Heart left ventricle (tissue), 16 donors: ENCODE measurements around the gene GRAMD4. TPM values are rescaled to one million over a fixed set of nuclear protein-coding genes. Genes with fewer than 3 reads are reported as not detected.

Experiments used
- ATAC-seq, 4 donors: fragments of 200-7000 bp; cut with Tn5 transposase; one replicate each; pipeline ENCODE4 v1.9.1; 2020 to 2022; ENCODE audit warnings: moderate library complexity in 4 of 4, mild to moderate bottlenecking in 3 of 4, moderate number of reproducible peaks in 1 of 4
- DNase-seq, 5 donors: peaks; one replicate each; pipeline ENCODE4 v3.0.0-alpha.2; 2020
- H3K27ac ChIP-seq, 12 donors: fragments of 200-600 bp; sonication (generic) in 4 of 12; one replicate each; pipeline versions ENCODE4 v1.5.0 to v1.8.0; 2016 to 2022; ENCODE audit warnings: mild to moderate bottlenecking in 2 of 12
- H3K27me3 ChIP-seq, 9 donors: fragments of 200-600 bp; sonication (generic) in 2 of 9; one replicate each; pipeline versions ENCODE4 v1.5.1 to v1.8.0; 2016 to 2022; ENCODE audit warnings: mild to moderate bottlenecking in 3 of 9
- H3K36me3 ChIP-seq, 9 donors: fragments of 200-600 bp; sonication (generic) in 2 of 9; one replicate each; pipeline versions ENCODE4 v1.5.0 to v1.8.0; 2018 to 2022; ENCODE audit warnings: mild to moderate bottlenecking in 2 of 9
- H3K4me1 ChIP-seq, 12 donors: fragments of 200-600 bp; sonication (generic) in 4 of 12; one replicate each; pipeline versions ENCODE4 v1.5.0 to v1.8.0; 2016 to 2022; ENCODE audit warnings: mild to moderate bottlenecking in 3 of 12
- H3K4me3 ChIP-seq, 12 donors: fragments of 200-600 bp; sonication (generic) in 4 of 12; one replicate each; pipeline versions ENCODE4 v1.5.0 to v1.8.0; 2017 to 2022; ENCODE audit warnings: mild to moderate bottlenecking in 9 of 12, moderate library complexity in 4 of 12
- H3K9me3 ChIP-seq, 12 donors: fragments of 200-600 bp; sonication (generic) in 4 of 12; one replicate each; pipeline versions ENCODE4 v1.5.0 to v1.8.0; 2016 to 2022; ENCODE audit warnings: mild to moderate bottlenecking in 1 of 12
- POLR2A ChIP-seq, 2 donors: fragments of 450-650 bp; IDR thresholded peaks; one replicate each; pipeline ENCODE4 v1.6.1; 2017; ENCODE audit warnings: antibody characterized with exemption in 2 of 2, mild to moderate bottlenecking in 2 of 2, moderate library complexity in 2 of 2
- WGBS, 4 donors: extraction: QIAGEN DNeasy Blood & Tissue Kit in 2 of 4; methylation state at CpG; one replicate each; pipeline versions ENCODE4 v1.1.5 to v1.1.7; 2013 to 2018; 5-methylcytosine and 5-hydroxymethylcytosine counted together
- intact Hi-C, 10 donors: fragments of 100-400 bp; cut with DNase I; formaldehyde crosslinking; loops; one replicate each; pipeline versions ENCODE4 v1.11.1 to v1.14.2; 2022
- polyA plus RNA-seq, 2 donors: library from polyadenylated mRNA; stranded (reverse); fragments of 200-250 nt; gene quantifications; one replicate each; pipeline ENCODE4 v1.2.3, GENCODE V29; 2013
- total RNA-seq, 9 donors: library from RNA; depleted of rRNA in 2 of 9; stranded (reverse); fragments of >200 nt in 2 of 9; fragmentation: NEBNext Ultra II Directional in 3 of 9; extraction: Animal tissue kit (Norgen Biotek cat#: 25700) in 3 of 9; gene quantifications; one replicate each; pipeline versions ENCODE4 v1.1.0 to v1.2.4, GENCODE V29; 2016 to 2023
- TF ChIP-seq, protein P1 (sequence below), 12 donors: fragments of 200-600 bp; sonication (generic) in 4 of 12; IDR thresholded peaks; one replicate each; pipeline versions ENCODE4 v1.5.0 to v1.8.0; 2018 to 2022; ENCODE audit warnings: antibody characterized with exemption in 12 of 12, mild to moderate bottlenecking in 5 of 12
- donor health status: ischemic (EF 13 %, LVEDD 7.1; RV severe dilation, severe dysfunction).
- donor health status: healthy with polysubstance abuse.
- donor health status: DM: no; HTN: yes; CAD: no.
- donor health status: DM: no; HTN: no; CAD: no.
- donor health status: ischemic (EF 25% LVEDD 6.9; RV normal size, moderate dysfunction).
- donor health status: ischemic (EF 25% LVEDD 5.7; RV mildly dilated, moderate dysfunction).
- donor health status: healthy.
- donor health status: DM: yes; HTN: yes; CAD: no.
- donor health status: ischemic (EF 35%, LVEDD 5.7; RV mildly dilated, moderate dysfunction).
- donor health status: nonischemic (EF 11% LVEDD 7.7; RV severe dilation, severe dysfunction).
- donor health status: DM: yes; HTN: yes; CAD: no.
- donor health status: PGD.
- donor health status: ischemic (EF 29% LVEDD 5.4; RV normal size, mild dysfunction).
- donor health status: nonischemic (EF 23%, LVEDD 6.1; RV moderate dilation, normal function).

The GRAMD4 gene
- total and polyA plus RNA-seq, 11 donors = 22.4 to 122 (median 63.1) TPM

DNA sequence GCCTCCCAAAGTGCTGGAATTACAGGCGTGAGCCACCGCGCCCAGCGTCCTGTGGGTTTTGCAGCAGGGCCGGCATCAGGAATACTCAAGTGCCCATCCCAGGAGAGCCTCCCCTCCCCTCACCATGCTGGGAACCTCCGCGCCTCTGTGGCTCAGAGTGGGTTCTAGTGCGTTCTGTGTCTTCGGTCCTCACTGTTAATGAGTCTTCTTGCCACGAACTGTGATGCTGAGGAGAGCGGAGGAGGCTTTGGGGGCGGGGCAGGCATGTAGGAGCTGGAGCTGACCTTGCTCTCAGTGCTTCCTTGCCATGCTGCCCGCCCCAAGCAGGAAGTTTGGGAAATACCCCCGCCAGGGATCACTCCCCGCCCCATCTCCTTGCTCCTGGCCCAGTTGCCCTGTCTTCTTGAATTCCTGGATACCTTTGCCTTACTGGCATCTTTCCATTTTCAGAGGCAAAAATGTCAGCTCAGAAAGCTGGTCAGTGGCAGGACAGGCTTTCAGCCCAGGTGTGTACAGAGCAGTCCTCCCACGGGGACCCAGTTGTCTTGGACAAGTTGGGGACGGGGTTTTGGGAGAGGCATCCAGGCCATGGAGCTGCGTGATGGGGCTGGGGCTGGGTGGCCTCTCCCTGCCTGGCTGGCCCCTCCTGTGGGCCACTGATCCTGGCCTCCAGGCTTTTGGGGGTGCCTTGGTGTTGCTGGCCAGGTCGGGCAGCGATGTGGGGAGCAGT, 5.1 kb downstream of the GRAMD4 start:
- no peak for TF ChIP-seq POLR2A (IDR thresholded peaks at IDR 0.05)
- TF ChIP-seq, protein P1, sequence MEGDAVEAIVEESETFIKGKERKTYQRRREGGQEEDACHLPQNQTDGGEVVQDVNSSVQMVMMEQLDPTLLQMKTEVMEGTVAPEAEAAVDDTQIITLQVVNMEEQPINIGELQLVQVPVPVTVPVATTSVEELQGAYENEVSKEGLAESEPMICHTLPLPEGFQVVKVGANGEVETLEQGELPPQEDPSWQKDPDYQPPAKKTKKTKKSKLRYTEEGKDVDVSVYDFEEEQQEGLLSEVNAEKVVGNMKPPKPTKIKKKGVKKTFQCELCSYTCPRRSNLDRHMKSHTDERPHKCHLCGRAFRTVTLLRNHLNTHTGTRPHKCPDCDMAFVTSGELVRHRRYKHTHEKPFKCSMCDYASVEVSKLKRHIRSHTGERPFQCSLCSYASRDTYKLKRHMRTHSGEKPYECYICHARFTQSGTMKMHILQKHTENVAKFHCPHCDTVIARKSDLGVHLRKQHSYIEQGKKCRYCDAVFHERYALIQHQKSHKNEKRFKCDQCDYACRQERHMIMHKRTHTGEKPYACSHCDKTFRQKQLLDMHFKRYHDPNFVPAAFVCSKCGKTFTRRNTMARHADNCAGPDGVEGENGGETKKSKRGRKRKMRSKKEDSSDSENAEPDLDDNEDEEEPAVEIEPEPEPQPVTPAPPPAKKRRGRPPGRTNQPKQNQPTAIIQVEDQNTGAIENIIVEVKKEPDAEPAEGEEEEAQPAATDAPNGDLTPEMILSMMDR (IDR thresholded peaks at IDR 0.05) = no peak
- no peak overlapping the region for H3K4me3 ChIP-seq
- no peaks in the 10 kb centered on the region for H3K27me3 ChIP-seq
- peaks cover 6 to 67% (median 39%) of the 10 kb centered on the region in 12 donors for H3K4me1 ChIP-seq
- peak overlapping the region in 1 of 12 donors; percentile 2 for H3K27ac ChIP-seq
- ATAC-seq (no peak), DNase-seq (peak in 2 of 5 donors; percentile 27 to 34)
- WGBS, 4 donors = 92 to 96% (median 95%) methylated on average over 17 to 20 of the region's 20 CpGs
- H3K36me3 ChIP-seq = peaks cover 0 to 25% (median 10%) of the 10 kb centered on the region in 9 donors
- H3K9me3 ChIP-seq = no peaks in the 10 kb centered on the region
- intact Hi-C loops = no loop called here

DNA sequence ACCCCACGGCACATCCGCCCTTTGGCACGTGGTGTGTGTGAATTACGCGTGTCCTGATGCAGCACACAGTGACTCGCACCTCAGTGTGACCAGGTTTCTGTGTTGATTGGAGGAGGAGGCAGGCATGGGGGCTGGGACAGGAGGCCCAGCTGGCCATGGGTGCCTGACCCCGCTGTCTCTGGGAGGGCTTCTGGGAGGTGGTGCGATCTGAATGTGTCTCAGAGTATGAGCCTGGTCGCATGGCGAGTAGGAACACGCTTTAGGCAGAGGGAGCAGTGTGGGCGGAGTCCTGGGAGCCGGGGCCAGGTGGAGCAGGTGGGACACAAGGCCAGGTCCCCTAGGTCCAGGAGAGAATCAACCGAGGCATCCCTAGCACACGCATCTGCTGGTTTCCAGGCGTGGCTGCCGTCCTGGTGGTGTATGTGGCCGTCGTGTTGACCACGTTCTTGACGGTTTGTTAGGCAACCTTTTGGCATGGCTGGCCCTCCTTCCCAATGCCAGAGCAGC, 5.7 kb downstream of the GRAMD4 start:
- 89 to 95% (median 92%) methylated on average over 17 to 21 of the region's 21 CpGs for WGBS, 4 donors
- no peaks in the 10 kb centered on the region for H3K9me3 ChIP-seq
- ATAC-seq (no peak), DNase-seq (peak in 1 of 5 donors; percentile 51)
- TF ChIP-seq, protein P1 (IDR thresholded peaks at IDR 0.05) = no peak
- TF ChIP-seq POLR2A (IDR thresholded peaks at IDR 0.05) = no peak
- intact Hi-C loops = no loop called here
- H3K27me3 ChIP-seq = no peaks in the 10 kb centered on the region
- H3K4me1 ChIP-seq = peaks cover 3 to 63% (median 34%) of the 10 kb centered on the region in 12 donors
- H3K27ac ChIP-seq = peak overlapping the region in 1 of 12 donors; percentile 2
- H3K4me3 ChIP-seq = no peak overlapping the region
- peaks cover 0 to 28% (median 10%) of the 10 kb centered on the region in 9 donors for H3K36me3 ChIP-seq

- ATAC-seq (no peak), DNase-seq (peak in 2 of 5 donors; percentile 25 to 59)
- no peaks in the 10 kb centered on the region for H3K9me3 ChIP-seq
- no peak overlapping the region for H3K27ac ChIP-seq
- peaks cover 0 to 30% (median 10%) of the 10 kb centered on the region in 9 donors for H3K36me3 ChIP-seq
- H3K4me3 ChIP-seq = no peak overlapping the region
- intact Hi-C loops = no loop called here
- peaks cover 0 to 61% (median 29%) of the 10 kb centered on the region in 12 donors for H3K4me1 ChIP-seq
- no peak for TF ChIP-seq POLR2A (IDR thresholded peaks at IDR 0.05)
- TF ChIP-seq, protein P1 (IDR thresholded peaks at IDR 0.05) = no peak
- no peaks in the 10 kb centered on the region for H3K27me3 ChIP-seq
- WGBS, 4 donors = 91 to 94% (median 92%) methylated on average over 18 to 23 of the region's 23 CpGs
These were observed 6.2 kb downstream of the GRAMD4 start for GRCh38 chr22:46626356-46626755.
